IPS-20b (cell line): ENCODE measurements around the gene MICAL3.
"Not testable (repeated sequence)": the region's sequence is repeated elsewhere in the genome, so short reads cannot be mapped to it uniquely, and the experiment has no call there.

Experiments
- H3K27ac ChIP-seq: one replicate; pipeline ENCODE4 v1.5.1; 2013; ENCODE audit warnings: low read length
- H3K27me3 ChIP-seq: 2 replicates; pipeline ENCODE4 v1.6.1; 2013; ENCODE audit warnings: mild to moderate bottlenecking, low read length, inconsistent platforms; ENCODE audit not compliant: insufficient read depth
- H3K36me3 ChIP-seq: 2 replicates; pipeline ENCODE4 v1.6.1; 2013; ENCODE audit warnings: low read depth, mild to moderate bottlenecking, inconsistent platforms, low read length, moderate library complexity; ENCODE audit not compliant: insufficient read depth
- H3K4me1 ChIP-seq: 2 replicates; pipeline ENCODE4 v1.6.1; 2013; ENCODE audit warnings: mild to moderate bottlenecking, control low read depth, inconsistent platforms, low read length, moderate library complexity; ENCODE audit not compliant: insufficient read depth
- H3K4me3 ChIP-seq: 2 replicates; pipeline ENCODE4 v1.5.1; 2013; ENCODE audit warnings: mild to moderate bottlenecking, low read length, inconsistent platforms
- H3K9ac ChIP-seq: 2 replicates; pipeline ENCODE4 v1.6.1; 2013; ENCODE audit warnings: low read depth, mild to moderate bottlenecking, inconsistent platforms, low read length, moderate library complexity
- H3K9me3 ChIP-seq: 2 replicates; pipeline ENCODE4 v1.6.1; 2013; ENCODE audit warnings: mild to moderate bottlenecking, low read depth, low read length, inconsistent platforms; ENCODE audit not compliant: insufficient read depth

Gene MICAL3

GRCh38 chr22:18024276-18024939 lies at the start of gene MICAL3:
MICAL3 (minus strand) TSS chr22:18024561; CDS start chr22:17906812, 117,749 bp downstream.
- H3K27ac ChIP-seq: no peak within 1 kb of the TSS
- H3K4me1 ChIP-seq: peaks cover 6% of the 10 kb centered on the region; the same call in 1 of the 2 replicates
- H3K9me3 ChIP-seq: no peaks in the 10 kb centered on the region

GRCh38 chr22:18073927-18074326 lies 49.6 kb upstream of the MICAL3 start:
- not testable (repeated sequence) for H3K27me3 ChIP-seq, H3K27ac ChIP-seq, H3K4me3 ChIP-seq, H3K9ac ChIP-seq, H3K36me3 ChIP-seq, H3K4me1 ChIP-seq, H3K9me3 ChIP-seq

More at GRCh38 chr22:18024276-18024939, at the start of gene MICAL3:
- no peaks in the 10 kb centered on the region for H3K36me3 ChIP-seq
- H3K9ac ChIP-seq: peak within 1 kb of the TSS; percentile 58; the same call in 1 of the 2 replicates
- H3K4me3 ChIP-seq: peak within 1 kb of the TSS; percentile 75
- peaks cover 74% of the 10 kb centered on the region for H3K27me3 ChIP-seq

- no peaks in the 10 kb centered on the region for H3K27me3 ChIP-seq
- no peak overlapping the region for H3K27ac ChIP-seq
- H3K4me1 ChIP-seq: peaks cover 3% of the 10 kb centered on the region; the same call in 1 of the 2 replicates
- H3K36me3 ChIP-seq: no peaks in the 10 kb centered on the region
- no peaks in the 10 kb centered on the region for H3K9me3 ChIP-seq
- no peak overlapping the region for H3K9ac ChIP-seq
- no peak overlapping the region for H3K4me3 ChIP-seq
Measured at GRCh38 chr22:18073467-18073866, 49.1 kb upstream of the MICAL3 start.

- Histone ChIP-seq H3K36me3 (no peaks in the 10 kb centered on the region), H3K27me3 (no peaks in the 10 kb centered on the region), H3K9ac (no peak overlapping the region), H3K27ac (no peak overlapping the region), H3K9me3 (no peaks in the 10 kb centered on the region), H3K4me3 (no peak overlapping the region), H3K4me1 (peaks cover 4% of the 10 kb centered on the region)
Measured at GRCh38 chr22:18071968-18072310, 47.6 kb upstream of the MICAL3 start.

- H3K9me3 ChIP-seq, H3K4me3 ChIP-seq, H3K27me3 ChIP-seq, H3K27ac ChIP-seq, H3K9ac ChIP-seq, H3K36me3 ChIP-seq, H3K4me1 ChIP-seq: not testable (repeated sequence)
Measured at GRCh38 chr22:18071307-18071967, 47.1 kb upstream of the MICAL3 start.

- Histone ChIP-seq H3K36me3 (no peaks in the 10 kb centered on the region), H3K9ac (no peak overlapping the region), H3K27ac (no peak overlapping the region), H3K9me3 (no peaks in the 10 kb centered on the region), H3K4me3 (no peak overlapping the region), H3K27me3 (no peaks in the 10 kb centered on the region), H3K4me1 (peaks cover 3% of the 10 kb centered on the region; the same call in 1 of the 2 replicates)
Measured at GRCh38 chr22:18070556-18071306, 46.4 kb upstream of the MICAL3 start.

- Histone ChIP-seq H3K9me3 (no peaks in the 10 kb centered on the region), H3K27ac (no peak overlapping the region), H3K27me3 (no peaks in the 10 kb centered on the region), H3K4me1 (peaks cover 3% of the 10 kb centered on the region; the same call in 1 of the 2 replicates), H3K36me3 (no peaks in the 10 kb centered on the region), H3K4me3 (no peak overlapping the region), H3K9ac (no peak overlapping the region)
Measured at GRCh38 chr22:18070041-18070440, 45.7 kb upstream of the MICAL3 start.

- Histone ChIP-seq H3K9ac (no peak overlapping the region), H3K4me1 (peaks cover 3% of the 10 kb centered on the region; the same call in 1 of the 2 replicates), H3K36me3 (no peaks in the 10 kb centered on the region), H3K27me3 (no peaks in the 10 kb centered on the region), H3K4me3 (no peak overlapping the region), H3K9me3 (no peaks in the 10 kb centered on the region), H3K27ac (no peak overlapping the region)
Measured at GRCh38 chr22:18069041-18069440, 44.7 kb upstream of the MICAL3 start.

GRCh38 chr22:18068381-18068988 lies 44.1 kb upstream of the MICAL3 start:
- peaks cover 3% of the 10 kb centered on the region; the same call in 1 of the 2 replicates for H3K4me1 ChIP-seq
- H3K4me3 ChIP-seq: no peak overlapping the region
- H3K27ac ChIP-seq: no peak overlapping the region
- no peaks in the 10 kb centered on the region for H3K9me3 ChIP-seq
- H3K27me3 ChIP-seq: no peaks in the 10 kb centered on the region
- H3K9ac ChIP-seq: peak overlapping the region; percentile 27; the same call in 1 of the 2 replicates
- H3K36me3 ChIP-seq: no peaks in the 10 kb centered on the region

- Histone ChIP-seq H3K4me1 (peaks cover 3% of the 10 kb centered on the region; the same call in 1 of the 2 replicates), H3K9me3 (no peaks in the 10 kb centered on the region), H3K9ac (peak overlapping the region; percentile 27; the same call in 1 of the 2 replicates), H3K27me3 (no peaks in the 10 kb centered on the region), H3K36me3 (no peaks in the 10 kb centered on the region), H3K4me3 (no peak overlapping the region), H3K27ac (no peak overlapping the region)
Measured at GRCh38 chr22:18067548-18068341, 43.4 kb upstream of the MICAL3 start.

GRCh38 chr22:18067121-18067520 lies 42.8 kb upstream of the MICAL3 start:
- Histone ChIP-seq H3K9ac (no peak overlapping the region), H3K4me3 (no peak overlapping the region), H3K27ac (no peak overlapping the region), H3K27me3 (no peaks in the 10 kb centered on the region), H3K9me3 (no peaks in the 10 kb centered on the region), H3K4me1 (peaks cover 3% of the 10 kb centered on the region; the same call in 1 of the 2 replicates), H3K36me3 (no peaks in the 10 kb centered on the region)
